Memory B cell (primary cell): Measurements from ENCODE around the gene GCH1.
"Not testable (repeated sequence)": the region's sequence is repeated elsewhere in the genome, so short reads cannot be mapped to it uniquely, and the experiment has no call there.

Experiments
- ATAC-seq: fragments of 150-1000 bp; cut with Tn5 transposase; 2 replicates; pipeline ENCODE4 v1.10.0; 2021; ENCODE audit warnings: low read depth, mild to moderate bottlenecking, moderate library complexity
- DNase-seq, 2 donors: peaks; one replicate each; pipeline ENCODE4 v3.0.0; 2022; ENCODE audit warnings: low spot score in 2 of 2
- H3K27ac Mint-ChIP-seq: one replicate; pipeline ENCODE4 v1.8.0; 2022; ENCODE audit warnings: mild to moderate bottlenecking, moderate library complexity, mixed read lengths
- H3K27me3 Mint-ChIP-seq: one replicate; pipeline ENCODE4 v1.8.0; 2022; ENCODE audit warnings: mixed read lengths
- H3K36me3 Mint-ChIP-seq: one replicate; pipeline ENCODE4 v1.8.0; 2022; ENCODE audit warnings: mild to moderate bottlenecking, mixed read lengths
- H3K4me1 Mint-ChIP-seq: one replicate; pipeline ENCODE4 v1.8.0; 2022; ENCODE audit warnings: mixed read lengths
- H3K4me3 Mint-ChIP-seq: one replicate; pipeline ENCODE4 v1.8.0; 2022; ENCODE audit warnings: mild to moderate bottlenecking, moderate library complexity, mixed read lengths
- H3K9me3 Mint-ChIP-seq: one replicate; pipeline ENCODE4 v1.8.0; 2022; ENCODE audit warnings: mixed read lengths

Gene GCH1

DNA sequence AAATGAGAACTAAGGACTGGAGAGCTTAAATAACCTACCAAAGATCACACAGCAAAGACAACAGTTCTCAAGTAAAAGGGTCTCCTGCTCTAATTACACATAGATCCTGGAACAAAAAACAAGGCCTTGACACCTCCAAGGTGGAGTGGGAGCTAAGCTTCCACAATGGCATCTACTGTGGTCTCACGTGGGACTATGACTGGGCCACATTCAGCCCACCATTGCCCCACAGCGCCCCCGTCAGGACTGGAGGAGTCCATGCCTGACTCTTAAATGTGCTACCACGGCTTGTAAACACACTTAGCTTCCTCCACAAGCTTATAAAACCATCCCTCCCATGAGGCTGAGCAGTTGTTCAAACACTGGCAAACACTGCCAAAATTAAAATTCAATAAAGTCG lies 88.5 kb downstream of the GCH1 start:
- ATAC-seq (peak; percentile 45), DNase-seq (no peak)
- Mint-ChIP-seq H3K4me1 (no peaks in the 10 kb centered on the region), H3K36me3 (no peaks in the 10 kb centered on the region), H3K4me3 (no peak overlapping the region), H3K27ac (no peak overlapping the region), H3K9me3 (no peaks in the 10 kb centered on the region), H3K27me3 (peaks cover 1% of the 10 kb centered on the region)

DNA sequence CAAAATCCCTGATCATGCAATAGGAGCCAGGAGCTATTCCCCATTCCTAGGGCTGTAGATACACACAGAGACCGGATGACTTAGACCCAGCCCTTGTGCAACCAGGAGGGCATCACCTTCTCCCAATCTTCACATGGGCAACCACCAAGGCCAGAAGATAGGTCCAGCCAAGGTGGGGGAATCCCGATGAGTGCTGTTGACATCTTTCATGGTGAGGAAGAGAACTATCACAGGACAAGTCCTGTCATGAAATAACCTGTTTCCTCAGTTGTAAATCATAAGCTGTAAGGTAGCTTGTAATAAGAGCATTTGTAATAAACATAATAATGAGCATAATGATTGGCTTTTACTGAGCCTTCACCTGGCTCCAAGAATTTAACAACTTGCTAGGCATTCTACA lies 89.5 kb downstream of the GCH1 start:
- ATAC-seq = no peak
- Mint-ChIP-seq H3K36me3 (no peaks in the 10 kb centered on the region), H3K9me3 (no peaks in the 10 kb centered on the region), H3K4me1 (no peaks in the 10 kb centered on the region), H3K27me3 (peaks cover 1% of the 10 kb centered on the region), H3K4me3 (no peak overlapping the region), H3K27ac (no peak overlapping the region)
- DNase-seq = no peak

DNA sequence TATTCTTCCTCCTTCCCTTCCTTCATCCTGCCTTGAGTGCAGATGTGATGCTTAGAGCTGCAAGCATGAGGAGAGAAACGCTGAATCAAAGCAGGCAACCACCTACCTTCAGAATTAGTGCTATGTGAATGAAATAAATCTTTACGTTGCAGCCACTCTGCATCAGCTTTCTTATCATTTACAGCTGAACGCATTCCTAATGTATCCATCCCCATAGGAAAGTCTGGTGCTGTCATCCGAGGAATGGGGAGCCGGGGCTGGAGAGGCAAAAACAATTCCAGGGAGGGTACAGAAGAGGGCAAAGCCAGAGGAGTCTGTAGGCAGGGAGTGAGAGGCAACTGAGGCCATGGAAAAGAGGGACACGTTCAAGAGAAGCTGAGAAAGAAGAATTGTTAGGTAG lies 90.0 kb downstream of the GCH1 start:
- H3K4me3 Mint-ChIP-seq = no peak overlapping the region
- peaks cover 1% of the 10 kb centered on the region for H3K27me3 Mint-ChIP-seq
- ATAC-seq (no peak), DNase-seq (no peak)
- no peaks in the 10 kb centered on the region for H3K9me3 Mint-ChIP-seq
- H3K4me1 Mint-ChIP-seq = no peaks in the 10 kb centered on the region
- no peak overlapping the region for H3K27ac Mint-ChIP-seq
- no peaks in the 10 kb centered on the region for H3K36me3 Mint-ChIP-seq

DNA sequence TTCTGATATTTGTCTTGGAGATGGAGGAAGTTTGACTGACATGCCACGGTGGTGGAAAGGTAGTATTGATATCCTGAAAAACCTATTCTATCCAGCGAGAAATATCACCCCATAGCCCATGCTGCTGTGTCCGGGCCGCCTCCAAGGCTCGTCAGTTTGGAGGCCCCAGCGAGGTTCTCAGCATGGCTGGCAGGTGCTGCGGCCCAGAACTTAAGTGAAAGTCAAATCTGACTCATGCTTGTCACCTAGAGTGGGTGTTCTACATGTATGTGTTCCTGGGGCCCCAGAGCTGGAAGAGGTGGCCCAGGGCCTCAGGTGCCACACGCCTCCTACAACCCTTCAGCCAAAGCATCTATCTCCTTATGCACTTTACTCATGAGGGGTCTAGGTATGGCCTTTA lies 92.9 kb downstream of the GCH1 start:
- no peak for ATAC-seq
- H3K4me1 Mint-ChIP-seq = peaks cover 5% of the 10 kb centered on the region

DNA sequence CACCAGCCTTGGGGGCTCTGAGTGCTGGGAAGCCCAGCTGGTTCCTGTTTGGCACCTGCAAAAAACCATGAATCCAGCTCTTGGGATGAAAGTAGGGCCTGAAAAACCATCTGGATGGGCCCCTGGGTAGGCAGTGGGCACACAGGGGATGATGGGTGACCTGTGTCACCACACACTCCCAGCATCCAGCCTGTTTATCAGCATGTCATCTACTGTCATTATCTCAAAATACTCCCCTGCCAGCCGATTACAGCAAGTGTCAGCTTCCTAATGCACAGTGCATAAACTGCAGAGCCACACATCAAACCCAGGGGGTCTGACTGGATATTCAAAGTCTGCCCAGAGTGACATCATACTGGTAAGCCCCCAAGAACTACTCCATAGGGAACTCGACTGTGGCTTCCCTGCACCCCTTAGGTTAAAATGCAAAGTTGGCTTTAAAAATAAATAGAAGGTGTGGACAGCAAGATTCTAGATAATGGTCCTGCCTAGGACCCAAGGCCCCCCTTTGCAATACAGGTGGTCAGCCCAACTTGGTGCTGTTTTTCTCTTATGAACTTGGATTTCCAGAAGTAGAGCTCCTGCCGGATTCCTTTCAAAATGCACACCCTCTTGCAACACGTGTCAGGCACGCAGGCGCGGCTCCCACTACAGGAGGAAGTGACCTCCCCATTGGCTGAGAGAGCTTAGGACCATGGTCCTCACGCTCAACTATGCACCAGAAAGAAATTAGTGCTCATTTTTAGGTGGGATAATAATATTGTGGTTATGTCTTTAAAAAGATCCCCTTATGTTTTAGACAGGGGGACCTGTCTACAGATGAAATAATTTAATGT lies 94.1 kb downstream of the GCH1 start:
- ATAC-seq = no peak
- Mint-ChIP-seq H3K4me3 (no peak overlapping the region), H3K9me3 (no peaks in the 10 kb centered on the region), H3K4me1 (peaks cover 5% of the 10 kb centered on the region), H3K27me3 (peaks cover 4% of the 10 kb centered on the region), H3K27ac (no peak overlapping the region), H3K36me3 (no peaks in the 10 kb centered on the region)
- DNase-seq = no peak

More for the DNA sequence above, 92.9 kb downstream of the GCH1 start:
- H3K27me3 Mint-ChIP-seq = peaks cover 4% of the 10 kb centered on the region
- no peak overlapping the region for H3K4me3 Mint-ChIP-seq
- no peaks in the 10 kb centered on the region for H3K9me3 Mint-ChIP-seq
- DNase-seq = no peak
- no peak overlapping the region for H3K27ac Mint-ChIP-seq
- no peaks in the 10 kb centered on the region for H3K36me3 Mint-ChIP-seq

DNA sequence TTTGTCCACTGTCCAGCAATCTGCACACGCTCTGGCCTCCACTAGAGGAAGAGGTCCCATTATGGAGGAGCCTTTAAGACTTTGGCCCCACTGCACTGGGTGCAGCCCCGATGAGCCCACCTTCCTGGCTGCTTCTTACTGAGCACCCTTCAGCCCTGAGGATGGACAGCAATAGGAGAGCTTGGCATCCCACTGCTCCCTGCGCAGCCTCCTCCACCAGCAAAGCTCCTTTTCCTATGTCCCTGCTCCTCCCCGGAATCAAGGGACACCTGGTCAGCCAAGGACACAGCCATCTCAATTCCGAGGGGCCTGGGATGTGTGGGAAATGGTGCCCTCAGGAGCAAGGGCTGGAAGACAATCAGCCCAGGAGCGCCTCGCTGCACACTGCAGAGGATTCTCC lies 94.7 kb downstream of the GCH1 start:
- H3K4me1 Mint-ChIP-seq = peaks cover 5% of the 10 kb centered on the region
- DNase-seq = no peak
- no peaks in the 10 kb centered on the region for H3K36me3 Mint-ChIP-seq
- peaks cover 4% of the 10 kb centered on the region for H3K27me3 Mint-ChIP-seq
- H3K27ac Mint-ChIP-seq = no peak overlapping the region
- H3K9me3 Mint-ChIP-seq = no peaks in the 10 kb centered on the region
- no peak overlapping the region for H3K4me3 Mint-ChIP-seq
- no peak for ATAC-seq

DNA sequence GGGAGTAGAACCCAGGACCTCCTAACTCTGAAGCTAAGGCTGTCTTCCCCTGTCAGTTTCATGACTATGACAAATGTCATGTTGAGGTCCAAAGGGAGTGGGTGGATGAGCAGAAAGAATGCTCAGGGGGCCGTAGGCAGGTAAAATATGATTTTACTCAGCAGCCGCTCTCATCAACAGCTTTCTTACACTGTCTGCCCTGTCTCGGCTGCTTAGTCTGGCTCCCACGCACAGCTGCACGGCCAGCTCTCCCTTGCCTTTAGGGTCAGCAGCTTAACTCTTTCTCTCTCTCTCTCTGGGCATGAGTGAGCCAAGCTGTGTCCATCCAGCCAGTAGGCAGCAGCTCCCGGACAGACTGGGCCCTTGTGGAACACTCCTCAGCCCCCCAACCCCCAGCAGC lies 95.2 kb downstream of the GCH1 start:
- no peaks in the 10 kb centered on the region for H3K36me3 Mint-ChIP-seq
- H3K4me3 Mint-ChIP-seq = no peak overlapping the region
- peaks cover 4% of the 10 kb centered on the region for H3K27me3 Mint-ChIP-seq
- H3K4me1 Mint-ChIP-seq = peaks cover 5% of the 10 kb centered on the region
- H3K9me3 Mint-ChIP-seq = no peaks in the 10 kb centered on the region
- DNase-seq (no peak), ATAC-seq (no peak)
- H3K27ac Mint-ChIP-seq = no peak overlapping the region

DNA sequence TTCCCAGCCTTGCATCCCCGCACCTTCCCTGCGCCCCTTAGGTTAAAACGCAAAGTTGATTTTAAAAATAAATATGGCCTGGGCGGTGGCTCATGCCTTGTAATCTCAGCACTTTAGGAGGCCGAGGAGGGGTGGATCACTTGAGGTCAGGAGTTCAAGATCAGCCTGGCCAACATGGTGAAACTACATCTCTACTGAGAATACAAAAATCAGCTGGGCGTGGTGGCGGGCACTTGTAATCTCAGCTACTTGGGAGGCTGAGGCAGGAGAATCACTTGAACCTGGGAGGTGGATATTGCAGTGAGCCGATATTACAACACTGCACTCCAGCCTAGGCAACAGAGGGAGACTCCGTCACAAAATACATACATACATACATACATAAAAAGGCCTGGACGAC lies 96.0 kb downstream of the GCH1 start:
- H3K27ac Mint-ChIP-seq = no peak overlapping the region
- ATAC-seq (no peak), DNase-seq (no peak)
- H3K4me3 Mint-ChIP-seq = no peak overlapping the region
- H3K36me3 Mint-ChIP-seq = no peaks in the 10 kb centered on the region
- H3K27me3 Mint-ChIP-seq = peaks cover 4% of the 10 kb centered on the region
- H3K4me1 Mint-ChIP-seq = peaks cover 5% of the 10 kb centered on the region
- no peaks in the 10 kb centered on the region for H3K9me3 Mint-ChIP-seq

DNA sequence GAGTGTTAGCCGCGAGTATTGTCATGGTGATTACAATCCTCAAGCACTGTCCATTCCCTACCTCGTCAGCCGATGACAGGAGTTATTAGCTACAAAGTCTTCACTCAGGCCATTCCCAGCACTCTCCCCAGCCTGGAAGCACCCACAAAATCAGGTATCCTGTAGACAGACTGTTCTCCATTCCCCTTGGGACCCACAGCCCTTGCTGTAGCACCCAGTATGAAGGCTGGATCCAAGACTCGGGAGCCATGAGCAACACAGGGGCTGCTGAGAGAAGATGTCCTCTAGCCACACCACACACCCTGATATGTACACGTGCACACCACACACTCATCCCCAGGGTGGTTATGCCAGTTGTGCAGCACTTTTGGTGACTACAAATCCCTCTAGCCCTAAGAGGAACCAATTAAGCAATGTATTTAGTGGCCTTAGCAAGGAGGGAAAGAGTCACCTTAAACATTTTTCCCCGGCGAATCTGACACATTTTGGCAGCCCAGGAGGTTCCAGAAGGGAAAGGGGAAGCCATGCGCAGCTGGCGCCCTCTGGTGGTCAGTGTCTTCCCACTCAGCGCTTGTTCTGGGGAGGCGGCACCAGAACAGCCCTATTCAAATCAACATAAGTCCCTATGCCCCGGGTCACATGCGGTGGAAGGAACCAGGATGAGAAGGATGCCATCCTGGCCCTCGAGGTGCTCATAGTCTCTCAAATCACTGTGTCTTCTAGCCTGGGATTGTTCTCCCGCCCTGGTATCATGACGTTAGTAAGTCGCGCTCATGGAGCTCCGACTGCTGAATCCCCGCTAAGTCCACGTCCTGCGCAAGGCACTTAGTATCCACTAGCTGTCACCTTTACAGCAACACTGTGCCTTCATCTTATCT lies 96.9 kb downstream of the GCH1 start:
- DNase-seq (peak; percentile 73 to 78), ATAC-seq (peak; percentile 90)
- Mint-ChIP-seq H3K9me3 (no peaks in the 10 kb centered on the region), H3K27ac (no peak overlapping the region), H3K36me3 (no peaks in the 10 kb centered on the region), H3K4me3 (peak overlapping the region; percentile 37), H3K27me3 (peaks cover 3% of the 10 kb centered on the region), H3K4me1 (peaks cover 5% of the 10 kb centered on the region)

DNA sequence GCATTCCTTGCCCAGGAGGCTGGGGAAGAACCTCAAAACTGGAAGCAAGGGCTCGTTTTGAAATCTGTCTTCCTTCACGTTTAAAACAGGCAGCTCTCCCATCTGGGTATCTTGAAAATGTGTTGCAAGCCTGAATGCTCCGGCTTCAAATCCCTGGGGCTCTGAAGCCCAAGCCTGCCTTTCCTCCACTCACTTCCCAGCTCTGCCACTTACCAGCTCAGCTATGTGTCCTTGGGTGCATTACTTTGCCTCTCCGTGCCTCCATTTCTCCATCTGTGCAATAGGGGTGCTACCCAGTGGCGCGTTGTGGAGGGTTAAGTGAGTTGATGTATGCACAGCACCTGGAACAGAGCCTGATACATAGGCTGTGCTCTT lies 97.6 kb downstream of the GCH1 start:
- no peak for ATAC-seq
- Mint-ChIP-seq H3K4me3 (no peak overlapping the region), H3K27me3 (peaks cover 5% of the 10 kb centered on the region), H3K4me1 (peaks cover 5% of the 10 kb centered on the region), H3K9me3 (peaks cover 2% of the 10 kb centered on the region), H3K36me3 (no peaks in the 10 kb centered on the region), H3K27ac (no peak overlapping the region)
- DNase-seq = no peak

DNA sequence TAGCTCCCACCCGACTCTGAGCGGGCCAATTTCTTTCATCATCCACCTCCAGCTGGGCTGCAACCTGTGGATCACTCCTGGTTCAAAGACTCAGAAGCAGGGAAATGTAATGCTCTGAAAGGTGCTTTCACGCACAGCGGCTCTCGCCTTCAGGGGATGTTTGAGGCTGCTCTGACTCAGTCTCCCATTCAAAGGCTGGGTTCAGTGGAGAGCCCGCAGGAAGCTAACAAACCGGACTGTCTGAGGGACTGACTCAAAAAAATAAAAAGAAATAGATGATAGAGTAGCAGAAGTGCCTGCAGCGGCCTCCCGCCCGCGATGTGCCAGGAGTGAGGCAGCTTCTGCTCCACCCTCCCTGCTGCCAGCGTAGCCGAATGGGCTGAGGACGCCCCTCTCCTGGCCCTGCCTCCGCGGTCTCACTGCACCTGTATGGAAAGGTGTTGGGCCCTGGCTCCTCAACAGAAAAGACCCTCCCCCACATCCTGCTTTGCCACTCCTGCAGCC lies 98.0 kb downstream of the GCH1 start:
- H3K4me1 Mint-ChIP-seq = peaks cover 5% of the 10 kb centered on the region
- H3K27me3 Mint-ChIP-seq = peaks cover 8% of the 10 kb centered on the region
- H3K27ac Mint-ChIP-seq = no peak overlapping the region
- DNase-seq = no peak
- H3K9me3 Mint-ChIP-seq = peaks cover 2% of the 10 kb centered on the region
- no peak overlapping the region for H3K4me3 Mint-ChIP-seq
- no peak for ATAC-seq
- H3K36me3 Mint-ChIP-seq = no peaks in the 10 kb centered on the region

DNA sequence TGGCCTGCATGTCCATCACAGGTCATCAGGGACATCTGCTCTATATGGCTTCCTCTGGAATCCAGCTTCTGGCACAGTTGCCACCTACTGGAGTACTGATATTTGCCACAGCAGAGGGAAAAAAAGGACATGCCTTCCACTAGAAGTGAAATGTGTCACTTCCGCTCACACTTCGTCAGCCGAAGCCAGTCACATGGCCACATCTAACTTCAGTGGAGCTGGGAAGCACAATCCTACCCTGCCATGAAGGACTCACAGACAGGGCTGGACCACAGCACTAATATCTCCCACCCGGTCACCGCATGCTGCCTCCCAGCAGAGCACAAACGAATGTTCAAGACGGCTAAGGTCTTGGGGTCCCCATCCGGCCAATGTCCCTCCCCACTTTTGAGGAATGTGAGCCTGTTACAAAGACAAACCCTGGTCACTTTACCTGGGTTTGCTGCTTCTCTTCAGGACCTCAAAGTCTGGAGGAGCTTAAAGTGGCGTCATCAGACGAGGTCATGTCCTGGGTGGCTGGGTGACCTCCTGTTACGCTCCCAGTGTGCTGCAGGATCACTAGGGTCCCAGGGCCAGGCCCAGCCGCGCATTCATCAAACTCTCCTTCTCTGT lies 98.6 kb downstream of the GCH1 start:
- peaks cover 8% of the 10 kb centered on the region for H3K27me3 Mint-ChIP-seq
- no peak overlapping the region for H3K4me3 Mint-ChIP-seq
- peaks cover 5% of the 10 kb centered on the region for H3K4me1 Mint-ChIP-seq
- DNase-seq = no peak
- peaks cover 2% of the 10 kb centered on the region for H3K9me3 Mint-ChIP-seq
- no peak overlapping the region for H3K27ac Mint-ChIP-seq
- ATAC-seq = no peak
- no peaks in the 10 kb centered on the region for H3K36me3 Mint-ChIP-seq

DNA sequence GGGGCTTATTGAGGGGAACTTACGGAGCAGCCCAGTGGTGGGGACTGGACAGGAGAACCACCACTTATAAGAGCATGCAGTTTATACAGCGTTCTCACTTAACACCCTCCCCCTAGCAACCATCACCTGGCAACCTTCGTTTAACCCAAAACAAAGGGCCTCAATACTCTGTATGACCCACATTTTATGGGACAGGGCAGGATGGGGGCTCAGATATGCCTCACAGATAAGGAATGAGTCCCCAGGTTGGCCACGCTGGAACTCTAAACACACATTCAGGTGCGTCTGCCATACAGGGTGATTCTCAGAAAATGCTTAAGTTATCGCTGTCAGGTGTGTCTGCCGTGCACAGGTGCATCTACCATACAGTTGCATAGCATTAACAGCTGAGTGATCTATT lies 99.2 kb downstream of the GCH1 start:
- Mint-ChIP-seq H3K27ac (no peak overlapping the region), H3K36me3 (no peaks in the 10 kb centered on the region), H3K4me1 (peaks cover 5% of the 10 kb centered on the region), H3K4me3 (no peak overlapping the region), H3K9me3 (peaks cover 2% of the 10 kb centered on the region), H3K27me3 (peaks cover 8% of the 10 kb centered on the region)
- DNase-seq (no peak), ATAC-seq (no peak)

DNA sequence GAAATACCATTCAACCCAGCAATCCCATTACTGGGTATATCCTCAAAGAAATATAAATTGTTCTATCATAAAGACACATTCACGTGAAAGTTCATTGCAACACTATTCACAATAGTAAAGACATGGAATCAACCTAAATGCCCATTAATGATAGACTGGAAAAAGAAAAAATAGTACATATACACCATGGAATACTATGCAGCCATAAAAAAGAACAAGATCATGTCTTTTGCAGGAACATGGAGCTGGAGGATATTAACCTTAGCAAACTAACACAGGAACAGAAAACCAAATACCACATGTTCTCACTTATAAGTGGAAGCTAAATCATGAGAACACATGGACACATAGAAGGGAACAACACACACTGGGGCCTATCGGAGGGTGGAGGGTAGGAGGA lies 101.1 kb downstream of the GCH1 start:
- ATAC-seq = not testable (repeated sequence)

More for the DNA sequence above, 101.1 kb downstream of the GCH1 start:
- not testable (repeated sequence) for H3K9me3 Mint-ChIP-seq, H3K4me3 Mint-ChIP-seq, H3K4me1 Mint-ChIP-seq, H3K27me3 Mint-ChIP-seq, H3K27ac Mint-ChIP-seq, H3K36me3 Mint-ChIP-seq, DNase-seq
